Stimulated activated naive CD4-positive, alpha-beta T cell treated with Interleukin-2 at 50 U/mL for 16 hours (primary cell): Measurements from ENCODE around the gene SPRTN.
A peak's percentile ranks its signal among the peaks of the same experiment; 100 is the strongest.
"Not testable (repeated sequence)": the region's sequence is repeated elsewhere in the genome, so short reads cannot be mapped to it uniquely, and the experiment has no call there.

Experiments used
- DNase-seq: peaks from one replicate; lab custom pipeline; 2025; lab: John Stamatoyannopoulos, UW

Gene SPRTN

DNA sequence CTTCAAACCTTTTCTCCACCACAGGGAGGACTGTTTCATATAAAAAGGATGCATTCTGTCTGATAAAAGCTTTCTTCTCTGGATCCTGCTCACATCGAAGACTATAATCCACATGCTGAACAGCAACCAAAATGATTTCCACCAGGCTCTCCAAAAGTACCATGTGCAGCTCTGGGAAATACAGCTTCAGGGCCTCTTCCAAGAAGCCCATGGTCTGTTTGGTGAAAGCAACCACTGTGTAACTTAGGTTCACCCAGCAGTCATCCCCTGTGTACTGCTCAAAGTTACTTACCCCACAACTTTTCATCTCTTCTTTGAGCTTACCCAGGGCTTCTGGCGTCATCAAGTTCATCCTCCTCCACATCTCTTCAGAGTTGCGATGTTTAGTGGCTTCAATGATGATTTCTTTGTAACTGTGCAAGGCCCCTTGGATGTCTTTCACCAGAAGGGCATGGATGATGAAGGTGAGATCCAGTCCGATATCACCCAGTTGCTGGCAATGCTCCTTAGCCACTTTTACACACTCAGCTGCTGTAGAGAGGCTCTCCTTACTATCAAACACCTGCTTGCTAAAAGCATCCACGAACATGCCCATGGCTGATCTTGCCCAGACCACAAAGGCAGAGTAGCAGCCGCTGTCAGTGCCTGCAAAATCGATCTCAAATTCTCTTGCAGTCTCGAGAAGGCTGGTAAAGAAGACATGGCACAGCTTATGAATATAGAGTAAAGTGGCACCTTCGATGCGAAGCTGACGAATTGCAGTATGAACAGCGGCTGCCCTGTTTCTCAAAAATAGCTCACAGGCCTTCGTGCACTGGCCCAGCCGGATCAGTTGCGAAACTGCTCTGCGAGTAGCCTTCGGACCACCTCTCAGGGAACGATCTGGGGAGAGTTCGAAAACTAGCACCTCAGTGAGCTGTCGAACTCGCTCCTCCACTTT lies 2.2 kb upstream of the SPRTN start:
- no peak for DNase-seq

DNA sequence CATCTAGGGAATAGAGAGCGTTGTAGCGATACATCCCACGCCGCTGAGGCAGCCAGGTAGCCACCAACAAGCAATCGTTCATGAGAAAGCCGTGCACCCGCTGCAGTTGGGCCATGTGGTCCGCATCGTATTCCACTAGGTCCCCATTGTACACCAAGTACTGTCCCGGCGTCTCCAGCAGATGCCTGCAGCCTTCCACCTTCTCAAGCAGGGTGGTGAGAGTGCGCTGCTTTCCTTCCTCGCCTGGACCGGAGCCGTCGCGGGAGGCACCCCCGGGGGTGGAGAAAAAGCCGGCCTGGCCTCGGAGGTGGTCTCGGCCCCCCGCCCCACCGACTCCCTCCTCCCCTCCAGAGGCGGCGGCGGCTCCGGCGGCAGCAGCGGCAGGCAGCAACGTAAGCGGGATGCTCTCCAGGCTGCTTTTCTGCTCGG lies 1.0 kb upstream of the SPRTN start:
- DNase-seq: no peak

DNA sequence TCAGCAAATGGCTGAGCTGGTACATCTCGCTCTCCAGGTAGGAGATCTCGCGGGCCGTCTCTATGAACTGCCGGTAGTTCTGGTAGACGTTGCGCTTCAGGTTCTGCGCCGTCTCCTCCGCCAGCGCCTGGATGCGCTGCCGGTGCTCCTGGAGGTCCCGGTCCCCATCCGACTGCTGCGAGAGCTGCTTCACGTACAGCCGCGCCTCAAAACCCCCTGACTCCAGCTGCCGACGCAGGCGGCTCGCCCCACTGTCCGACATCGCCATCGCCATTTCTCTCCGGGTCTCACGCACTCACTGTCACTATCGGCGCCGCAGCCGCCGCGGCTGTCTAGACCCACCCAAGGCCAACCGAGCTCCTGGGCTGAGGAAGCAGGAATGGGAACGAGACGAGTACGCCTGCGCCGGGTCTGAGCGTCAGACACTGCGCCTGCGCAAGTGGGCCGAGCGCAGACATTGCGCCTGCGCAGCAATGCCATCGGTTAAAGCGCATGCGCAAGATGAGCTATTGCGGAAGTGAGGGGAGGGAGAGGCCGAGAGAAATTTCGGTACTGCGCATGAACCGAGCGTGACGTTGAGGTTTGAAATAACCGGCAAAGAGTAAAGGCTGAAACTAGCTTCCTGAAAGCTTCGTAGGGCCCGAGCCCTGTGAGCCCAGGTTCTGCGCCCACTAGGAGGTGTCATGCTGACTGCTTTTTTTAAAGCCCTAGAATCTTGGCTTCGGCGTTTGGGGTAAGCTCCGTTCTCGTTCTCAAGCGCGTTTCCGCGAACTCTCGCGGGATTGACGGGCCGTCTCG lies 422 bp upstream of the SPRTN start, which contains the start of gene EXOC8:
EXOC8 (minus strand) TSS at position 381 of the 798 bp plus-strand sequence; CDS start at position 274, 107 bp downstream.
- peak; percentile 93 for DNase-seq

DNA sequence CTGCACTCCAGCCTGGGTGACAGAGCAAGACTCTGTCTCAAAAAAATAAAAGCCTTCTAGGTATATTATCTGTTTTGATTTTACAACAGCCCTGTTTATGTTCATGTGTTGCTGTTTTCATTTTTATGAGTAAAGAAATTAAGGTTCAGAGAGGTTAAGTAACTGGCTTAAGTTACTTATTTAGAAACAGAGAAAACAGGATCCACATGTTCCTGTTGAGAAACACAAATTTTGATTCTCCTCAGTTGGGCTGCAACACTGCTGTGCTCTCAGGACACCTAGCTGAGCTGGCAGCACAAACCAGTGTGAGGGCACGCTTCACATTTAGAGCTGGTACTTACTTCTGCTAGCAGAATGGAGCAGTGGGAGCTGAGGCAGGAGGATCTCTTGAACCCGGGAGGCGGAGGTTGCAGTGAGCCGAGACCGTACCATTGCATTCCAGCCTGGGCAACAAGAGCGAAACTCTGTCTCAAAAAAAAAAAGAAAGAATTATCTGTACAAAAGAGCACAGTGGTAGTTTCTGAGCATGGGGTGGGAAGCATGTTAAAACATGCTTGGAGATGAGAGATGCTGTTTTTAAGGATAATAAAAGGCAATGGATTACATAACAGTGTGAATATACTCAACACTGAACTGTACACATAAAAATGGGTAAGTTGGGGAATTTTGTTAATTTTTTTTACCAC lies 2.4 kb downstream of the SPRTN start:
- DNase-seq: no peak

DNA sequence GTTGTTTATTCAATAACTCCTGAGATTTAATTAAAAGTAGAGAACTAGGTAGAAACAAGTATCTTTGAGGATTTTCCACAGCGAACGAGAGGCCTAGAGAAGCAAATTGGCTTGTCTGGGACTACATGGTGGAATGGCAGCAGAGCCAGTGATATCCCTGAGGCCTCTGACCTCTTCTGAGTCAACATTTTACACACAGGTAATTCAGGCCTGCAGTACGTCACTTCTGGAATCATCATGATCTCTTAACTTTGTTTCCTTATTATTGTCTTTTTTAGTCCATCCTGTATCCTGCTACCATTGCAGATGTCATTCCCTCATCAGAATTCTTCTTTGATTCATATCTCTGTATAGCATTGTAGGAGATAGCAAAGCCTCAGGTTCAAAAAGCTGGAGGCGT lies 9.9 kb downstream of the SPRTN start:
- DNase-seq: no peak

DNA sequence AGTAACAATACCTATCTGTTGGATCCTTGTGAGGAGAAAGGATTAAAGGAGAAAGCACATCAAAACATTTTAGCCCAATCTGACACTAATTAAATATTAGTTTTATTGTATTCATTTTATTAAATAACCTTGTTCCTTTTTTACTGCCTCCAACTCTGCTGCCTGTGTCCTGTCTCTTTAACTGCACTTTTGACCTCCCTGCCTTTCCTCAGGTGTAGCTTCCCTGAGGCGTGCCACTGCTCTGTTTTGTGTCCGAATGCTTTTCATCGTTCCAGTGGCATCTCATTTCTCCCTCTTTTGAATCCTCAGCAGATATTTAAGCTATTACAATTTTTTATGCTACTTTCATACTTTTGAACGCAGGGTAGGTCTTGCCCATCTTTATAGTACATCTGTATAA lies 10.3 kb downstream of the SPRTN start:
- DNase-seq: no peak

DNA sequence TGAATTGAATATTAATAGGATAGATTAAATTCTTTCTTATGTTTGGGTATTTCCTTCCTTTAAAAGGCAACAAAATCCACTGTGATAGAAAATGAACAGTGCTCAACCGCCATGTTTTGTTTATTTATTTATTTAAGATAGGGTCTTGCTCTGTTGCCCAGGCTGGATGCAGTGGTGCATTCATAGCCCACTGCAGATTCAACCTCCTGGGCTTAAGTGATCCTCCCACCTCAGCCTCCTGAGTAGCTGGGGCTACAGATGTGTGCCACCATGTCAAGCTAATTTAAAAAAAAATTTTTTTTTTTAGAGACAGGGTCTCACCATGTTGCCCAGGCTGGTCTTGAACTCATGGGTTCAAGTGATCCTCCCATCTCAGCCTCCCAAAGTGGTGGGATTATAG lies 10.8 kb downstream of the SPRTN start:
- not testable (repeated sequence) for DNase-seq

DNA sequence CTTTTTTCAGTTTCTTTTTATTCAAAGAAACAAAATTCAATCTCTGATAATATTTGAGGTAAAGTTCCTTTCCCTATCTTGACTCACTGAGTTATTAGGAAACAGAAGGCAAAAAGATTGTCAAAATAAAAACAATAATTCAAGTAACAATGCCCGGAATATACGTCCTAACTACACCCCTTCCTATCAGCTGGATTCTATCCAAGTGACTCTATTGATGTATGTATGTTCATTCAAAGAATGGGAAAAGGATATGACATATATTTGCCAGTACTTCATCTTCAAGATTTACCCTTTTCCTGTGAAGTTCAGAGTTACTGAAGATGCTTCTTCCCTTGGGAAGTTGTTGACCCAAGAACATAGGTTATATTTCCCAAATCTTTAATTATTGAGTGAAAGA lies 13.7 kb downstream of the SPRTN start:
- no peak for DNase-seq

DNA sequence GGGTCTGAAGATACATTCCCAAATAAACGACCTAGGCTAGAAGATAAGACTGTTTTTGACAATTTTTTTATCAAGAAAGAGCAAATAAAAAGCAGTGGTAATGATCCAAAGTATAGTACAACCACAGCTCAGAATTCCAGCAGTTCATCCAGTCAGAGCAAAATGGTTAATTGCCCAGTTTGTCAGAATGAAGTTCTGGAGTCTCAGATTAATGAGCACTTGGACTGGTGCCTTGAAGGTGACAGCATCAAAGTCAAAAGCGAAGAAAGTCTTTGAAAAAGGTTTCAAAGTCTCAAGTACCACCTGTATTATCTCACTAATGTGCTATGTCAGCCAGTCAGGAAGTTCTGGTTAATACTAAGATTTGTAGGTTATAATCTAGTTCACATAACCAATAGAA lies 15.0 kb downstream of the SPRTN start:
- no peak for DNase-seq

DNA sequence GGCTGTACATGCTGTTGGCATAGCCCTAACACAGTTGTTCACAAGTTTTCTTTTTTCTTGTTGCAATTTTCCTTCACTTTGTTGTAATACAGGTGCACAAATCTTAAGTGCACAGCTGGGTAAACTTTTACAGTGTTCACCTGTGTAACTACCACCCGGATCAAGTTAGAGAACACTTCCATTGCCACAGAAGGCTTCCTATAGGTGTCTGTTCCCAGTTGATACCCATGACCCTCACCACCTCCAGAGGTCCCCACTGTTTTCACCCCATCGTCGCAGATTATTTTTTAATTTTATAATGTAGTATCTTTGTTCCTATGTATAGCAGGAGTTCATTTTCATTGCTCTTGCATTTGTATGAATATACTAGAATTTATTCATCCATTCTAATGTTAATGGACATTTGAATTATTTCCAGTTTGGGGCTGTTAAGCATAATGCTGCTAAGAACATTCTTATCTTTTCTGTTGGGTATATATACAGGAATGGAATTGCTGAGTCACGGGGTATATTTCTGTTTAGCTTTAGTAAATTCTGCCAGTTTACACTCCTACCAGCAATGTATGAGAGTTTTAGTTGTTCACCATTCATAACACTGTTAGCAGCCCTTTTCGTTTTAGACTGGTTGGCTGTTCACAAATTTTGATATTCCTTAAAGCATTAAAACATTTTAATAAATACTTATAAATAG lies 16.4 kb downstream of the SPRTN start:
- no peak for DNase-seq

DNA sequence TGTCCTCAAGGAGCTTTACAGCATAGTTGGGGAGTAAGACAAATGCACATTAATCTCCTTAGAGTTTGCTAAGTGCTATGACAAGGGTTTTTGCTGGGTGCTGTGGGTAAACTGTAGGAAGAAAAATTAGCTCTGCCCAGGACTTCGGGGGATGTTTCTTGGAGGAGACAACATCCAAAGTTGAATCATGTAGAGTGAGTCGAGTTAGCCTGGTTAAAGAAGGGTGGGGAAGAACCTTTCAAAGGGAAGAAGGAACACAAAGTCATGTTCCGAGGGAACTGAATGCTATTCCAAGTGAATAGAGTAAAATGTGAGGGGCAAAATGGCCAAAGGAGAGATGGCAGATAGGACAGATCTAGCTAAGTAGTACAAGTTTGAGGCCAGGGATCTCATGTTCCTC lies 17.1 kb downstream of the SPRTN start:
- no peak for DNase-seq

DNA sequence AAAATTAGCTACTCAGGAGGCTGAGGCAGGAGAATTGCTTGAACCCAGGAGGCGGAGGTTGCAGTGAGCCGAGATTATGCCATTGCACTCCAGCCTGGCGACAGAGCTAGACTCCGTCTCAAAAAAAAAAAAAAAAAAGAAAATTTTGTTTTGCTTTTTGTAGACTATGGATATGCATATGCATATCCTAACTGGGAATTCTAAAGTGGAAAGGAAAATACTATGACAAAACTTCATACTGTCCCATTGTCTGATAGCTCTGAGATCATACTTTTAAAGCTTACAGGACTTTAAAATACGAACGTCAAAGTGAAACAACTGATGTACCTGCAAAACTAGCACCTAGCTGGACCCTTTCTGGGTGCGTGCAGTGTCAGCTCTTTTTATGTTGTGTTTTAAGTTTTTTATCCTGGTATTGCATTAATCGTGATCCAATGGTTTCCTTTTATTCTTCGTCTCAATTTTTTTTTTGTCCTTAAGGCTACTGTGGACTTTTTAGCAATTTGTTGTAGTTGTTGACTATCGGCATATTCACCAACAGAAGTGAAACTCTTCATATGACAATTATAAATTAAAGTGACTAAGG lies 19.2 kb downstream of the SPRTN start:
- no peak for DNase-seq

DNA sequence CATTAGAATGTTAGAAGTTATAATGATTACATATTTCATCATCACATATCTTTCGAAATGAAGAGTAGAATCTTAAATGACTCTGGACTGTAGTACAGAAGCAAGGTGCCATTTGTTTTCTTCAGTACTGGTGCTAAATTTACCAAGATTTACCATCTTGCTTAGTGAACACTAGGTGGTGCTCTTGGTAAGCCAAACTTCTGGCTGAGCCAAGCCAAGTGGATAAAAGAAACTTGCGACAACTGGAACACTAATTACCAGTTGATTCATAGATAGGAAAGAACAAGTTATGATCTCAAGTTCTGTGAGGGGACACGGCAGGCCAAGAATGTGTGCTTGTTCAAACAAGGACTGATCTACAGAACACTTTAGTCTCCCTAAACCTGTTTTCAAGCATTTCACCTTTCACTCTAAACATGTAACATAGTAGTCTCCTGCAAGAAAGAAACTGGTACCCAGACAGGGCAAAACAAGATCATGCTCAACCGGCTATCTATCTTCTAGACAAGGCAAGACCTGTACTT lies 19.8 kb downstream of the SPRTN start:
- DNase-seq: no peak

DNA sequence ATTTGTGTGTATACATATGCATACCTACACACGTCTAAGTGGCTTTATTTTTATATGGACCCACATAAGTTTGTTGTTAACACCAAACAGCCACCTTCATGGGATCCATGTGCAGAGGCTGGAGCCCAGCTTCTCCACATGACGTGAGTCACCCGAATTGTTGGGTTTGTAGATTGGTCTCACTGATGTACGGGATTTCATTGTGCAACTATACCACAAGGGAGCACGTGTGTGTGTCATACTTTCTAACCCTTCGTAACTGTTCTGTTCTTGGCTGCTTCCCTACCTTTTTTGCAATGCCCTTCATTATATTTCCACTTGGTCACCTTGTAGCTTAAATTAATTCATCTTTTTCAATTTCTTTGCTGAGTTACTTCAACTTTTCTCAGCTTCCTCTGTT lies 21.0 kb downstream of the SPRTN start:
- no peak for DNase-seq

DNA sequence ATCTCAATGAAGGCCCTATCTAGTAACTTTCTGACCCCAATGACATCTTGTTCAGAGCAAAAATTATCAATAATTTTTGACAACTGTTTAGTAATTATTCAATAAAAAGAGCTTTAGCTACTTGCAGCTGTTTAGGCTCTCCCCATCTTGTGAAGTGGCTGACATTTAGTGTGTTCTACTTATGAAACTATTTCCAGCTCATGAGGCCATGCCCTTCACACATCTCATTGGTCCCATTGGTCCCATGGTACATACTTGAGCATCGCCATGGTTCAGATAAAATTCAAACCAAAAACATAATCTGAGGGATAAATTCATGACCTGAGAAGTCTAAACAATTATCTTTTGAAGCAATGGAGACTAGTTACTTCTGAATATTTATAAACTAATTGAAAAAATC lies 24.2 kb downstream of the SPRTN start:
- DNase-seq: no peak

DNA sequence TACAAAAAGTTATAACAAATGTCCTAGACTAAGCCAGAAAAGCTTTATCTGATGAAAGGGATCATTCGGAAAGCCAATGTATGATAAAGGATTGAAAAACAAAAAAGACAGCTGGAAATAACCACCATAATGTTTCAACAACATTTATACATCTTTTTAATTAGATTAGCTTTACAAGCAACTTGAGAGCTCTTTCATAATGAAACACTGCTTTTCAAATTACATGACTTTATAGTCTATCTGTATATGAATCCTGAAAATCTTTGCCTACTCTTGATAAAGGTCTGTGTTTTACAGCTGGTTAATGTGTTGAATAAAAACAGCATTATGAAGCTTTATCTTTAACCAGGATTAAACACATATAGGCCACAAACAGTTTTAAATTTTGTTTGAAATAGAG lies 25.5 kb downstream of the SPRTN start:
- DNase-seq: no peak

DNA sequence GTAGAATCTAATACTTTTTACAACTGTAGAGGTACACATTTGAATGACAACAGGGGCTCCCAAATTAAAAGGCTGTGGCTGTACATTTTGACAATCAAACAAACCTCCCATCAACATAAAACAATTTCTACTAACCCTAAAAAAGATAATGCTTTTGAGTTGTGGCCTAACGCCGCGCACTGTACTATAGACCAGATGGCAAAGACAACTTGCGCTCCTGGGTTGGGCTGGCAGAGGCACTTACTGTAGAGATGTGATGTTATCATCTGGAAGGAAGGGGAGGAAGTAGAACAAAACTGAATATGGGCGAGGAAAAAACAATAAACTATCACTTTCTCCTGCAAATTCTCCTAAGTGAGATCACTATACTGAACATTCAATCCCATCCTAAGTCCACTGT lies 26.1 kb downstream of the SPRTN start:
- DNase-seq: no peak

DNA sequence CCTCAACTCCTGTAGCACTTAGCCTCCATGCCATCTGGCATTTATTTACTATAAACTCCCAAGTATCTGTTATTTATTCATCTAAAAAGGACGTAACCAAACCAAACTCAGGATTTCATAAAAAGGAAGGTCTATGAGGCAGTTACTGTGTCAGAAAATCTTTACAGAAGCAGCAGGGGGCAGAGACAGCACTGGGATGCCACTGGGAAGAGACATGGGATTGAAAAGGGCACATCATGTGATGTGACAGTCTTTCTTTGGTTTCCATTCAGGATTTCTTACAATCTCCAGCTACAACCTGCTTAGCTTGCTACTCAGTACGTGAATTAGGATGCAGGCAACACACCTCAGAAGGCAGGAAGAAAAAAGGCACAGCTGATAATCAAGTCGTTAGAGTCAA lies 31.2 kb downstream of the SPRTN start:
- no peak for DNase-seq

DNA sequence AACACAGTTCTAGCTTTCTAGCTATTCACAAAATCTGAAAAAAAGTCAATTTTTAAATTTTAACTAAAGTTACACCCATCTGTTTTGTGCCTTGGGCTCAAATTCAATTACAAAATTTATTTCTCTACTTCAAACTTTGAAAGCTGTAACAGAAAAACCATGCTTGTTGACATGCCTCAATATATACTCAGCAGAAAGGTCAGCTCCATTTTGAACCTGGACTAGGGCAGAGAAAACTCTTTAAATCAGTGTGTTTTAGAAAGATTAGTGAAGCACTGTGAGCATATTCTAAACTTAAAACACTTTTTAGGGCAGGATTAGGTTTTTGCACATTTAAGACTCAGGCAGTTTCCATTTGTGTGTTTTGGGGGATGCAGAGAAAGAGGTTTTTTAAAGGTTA lies 34.4 kb downstream of the SPRTN start:
- DNase-seq: no peak

DNA sequence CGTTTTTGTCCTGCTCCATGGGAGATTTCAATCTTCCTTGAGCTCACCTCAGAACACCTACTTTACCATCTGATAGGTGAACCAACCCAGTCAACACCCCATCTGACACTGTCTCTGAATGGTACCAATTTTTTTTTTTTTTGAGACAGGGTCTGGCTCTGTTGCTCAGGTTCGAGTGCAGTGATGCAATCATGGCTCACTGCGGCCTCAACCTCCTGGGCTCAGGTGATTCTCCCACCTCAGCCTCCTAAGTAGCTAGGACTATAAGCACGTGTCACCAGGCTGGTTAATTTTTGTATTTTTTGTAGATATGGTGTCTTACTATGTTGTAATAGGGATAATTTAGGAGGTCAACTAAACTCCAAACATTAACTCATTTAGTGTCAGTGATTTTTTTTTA lies 36.3 kb downstream of the SPRTN start:
- DNase-seq: no peak

DNA sequence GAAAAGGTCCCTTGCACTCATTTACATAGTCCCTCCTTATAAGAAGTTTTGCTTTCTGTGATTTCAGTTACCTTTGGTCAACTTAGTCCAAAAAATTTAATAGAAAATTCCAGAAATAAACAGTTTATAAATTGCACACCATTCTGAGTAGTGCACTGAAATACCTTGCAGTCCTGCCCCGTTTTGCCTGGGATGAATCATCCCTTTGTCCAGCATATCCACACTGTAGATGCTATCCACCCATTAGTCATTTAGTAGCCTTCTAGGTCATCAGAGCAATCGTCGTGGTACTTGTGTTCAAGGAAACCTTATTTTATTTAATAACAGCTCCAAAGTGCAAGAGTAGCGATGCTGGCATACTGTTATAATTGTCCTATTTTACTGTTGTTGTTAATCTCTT lies 38.0 kb downstream of the SPRTN start:
- DNase-seq: no peak
